HCT116 (cell line): ENCODE results near the gene YKT6. TPM values are rescaled to one million over a fixed set of nuclear protein-coding genes. Genes with fewer than 3 reads are reported as not detected.

ENCODE experiments used
- ATAC-seq: fragments of 200-7000 bp; cut with Tn5 transposase; 2 replicates; pipeline ENCODE4 v1.9.1; 2020; ENCODE audit warnings: mild to moderate bottlenecking, moderate library complexity
- BruUV-seq: library from RNA; stranded (reverse); fragments of 400-500 nt; replicated peaks from 2 replicates; lab custom pipeline; 2021; lab: Mats Ljungman, UMichigan
- CTCF ChIA-PET: fragments of 300-600 bp; sonication (Branson Sonifier 250); formaldehyde crosslinking; loops from one replicate; lab custom pipeline; 2021; ENCODE audit warnings: antibody characterized with exemption; lab: Charles Lee
- POLR2A ChIA-PET: fragments of 300-600, 350-600 bp; sonication (Branson Sonifier 250); formaldehyde crosslinking; loops from one replicate; lab custom pipeline; 2021; ENCODE audit warnings: antibody characterized with exemption; lab: Charles Lee
- RAD21 ChIA-PET, 2 experiments: fragments of 300-600 bp; sonication (Branson Sonifier 250); formaldehyde crosslinking; loops; one replicate each; lab custom pipeline; 2023; ENCODE audit warnings: low total read pairs in 2 of 2; ENCODE audit not compliant: uncharacterized antibody in 2 of 2, unreplicated experiment in 2 of 2, low non-redundant PET in 1 of 2; lab: Charles Lee
- DNase-seq: peaks from one replicate; pipeline ENCODE4 v3.0.0-alpha.2; 2010; ENCODE audit warnings: low read depth, low spot score
- H2AFZ ChIP-seq: fragments of 200-600 bp; shearing (Covaris generic), sonication (generic); 2 replicates; pipeline ENCODE4 v1.6.1; 2017; ENCODE audit warnings: low read depth, mixed run types, mixed read lengths, antibody characterized with exemption, low read length; ENCODE audit not compliant: poor library complexity, severe bottlenecking
- H3K27ac ChIP-seq: 2 replicates; pipeline ENCODE4 v1.5.1; 2012; ENCODE audit warnings: low read depth, low read length
- H3K27me3 ChIP-seq: fragments of 200-600 bp; sonication (generic); 2 replicates; pipeline ENCODE4 v1.6.1; 2016; ENCODE audit warnings: mixed run types, low read length, mixed read lengths; ENCODE audit not compliant: insufficient read depth
- H3K36me3 ChIP-seq, 2 experiments: fragments of 200-500 bp in 1 of 2; fragments of 200-600 bp in 1 of 2; sonication (Bioruptor generic) in 1 of 2; sonication (generic) in 1 of 2; 2 replicates each; pipeline versions ENCODE4 v1.5.1 to v1.6.1; 2014 to 2016; ENCODE audit warnings: low read length in 2 of 2, inconsistent platforms in 1 of 2, mixed read lengths in 1 of 2, mixed run types in 1 of 2; ENCODE audit not compliant: insufficient read depth in 2 of 2, control insufficient read depth in 1 of 2
- H3K4me1 ChIP-seq, 2 experiments: fragments of 200-600 bp in 1 of 2; sonication (generic) in 1 of 2; 2 replicates each; pipeline versions ENCODE4 v1.5.1 to v1.6.1; 2012 to 2017; ENCODE audit warnings: low read length in 2 of 2, inconsistent platforms in 1 of 2, mild to moderate bottlenecking in 1 of 2, mixed read lengths in 1 of 2, mixed run types in 1 of 2, moderate library complexity in 1 of 2; ENCODE audit not compliant: insufficient read depth in 2 of 2, control insufficient read depth in 1 of 2
- H3K4me2 ChIP-seq: fragments of 200-600 bp; sonication (generic); 2 replicates; pipeline ENCODE4 v1.6.1; 2017; ENCODE audit warnings: mixed run types, low read length, mixed read lengths
- H3K4me3 ChIP-seq, 2 experiments: fragments of 200-600 bp in 1 of 2; sonication (generic) in 1 of 2; replicated peaks in 1 of 2; 2 replicates each; pipeline ENCODE4 v1.5.1; 2011 to 2016; ENCODE audit warnings: low read length in 2 of 2, control low read depth in 1 of 2, low read depth in 1 of 2, mild to moderate bottlenecking in 1 of 2, mixed read lengths in 1 of 2, mixed run types in 1 of 2
- H3K79me2 ChIP-seq: fragments of 200-600 bp; sonication (generic); 2 replicates; pipeline ENCODE4 v1.6.1; 2017; ENCODE audit warnings: mild to moderate bottlenecking, mixed run types, low read length, moderate library complexity, mixed read lengths; ENCODE audit not compliant: insufficient read depth
- H3K9ac ChIP-seq: fragments of 200-600 bp; sonication (generic); 2 replicates; pipeline ENCODE4 v1.6.1; 2016; ENCODE audit warnings: low read length, mixed read lengths
- H3K9me2 ChIP-seq: fragments of 200-600 bp; sonication (generic), shearing (Covaris generic); 2 replicates; pipeline ENCODE4 v1.6.1; 2017; ENCODE audit warnings: mixed run types, mild to moderate bottlenecking, moderate library complexity; ENCODE audit not compliant: insufficient read depth
- H3K9me3 ChIP-seq, 2 experiments: fragments of 200-500 bp in 1 of 2; fragments of 200-600 bp in 1 of 2; sonication (Bioruptor generic) in 1 of 2; sonication (generic) in 1 of 2; 2 replicates each; pipeline ENCODE4 v1.6.1; 2014 to 2017; ENCODE audit warnings: low read length in 2 of 2, mixed read lengths in 2 of 2, inconsistent platforms in 1 of 2, low read depth in 1 of 2, mild to moderate bottlenecking in 1 of 2, mixed run types in 1 of 2, moderate library complexity in 1 of 2; ENCODE audit not compliant: control insufficient read depth in 1 of 2, insufficient read depth in 1 of 2
- H4K20me1 ChIP-seq: fragments of 200-600 bp; sonication (generic), shearing (Covaris generic); 2 replicates; pipeline ENCODE4 v1.6.1; 2017; ENCODE audit warnings: mixed run types, mild to moderate bottlenecking, moderate library complexity; ENCODE audit not compliant: insufficient read depth
- CEBPB ChIP-seq: IDR thresholded peaks from 2 replicates; pipeline ENCODE4 v1.6.1; 2012; ENCODE audit warnings: low read depth
- EGR1 ChIP-seq: IDR thresholded peaks from 2 replicates; pipeline ENCODE4 v1.6.1; 2012; ENCODE audit warnings: low read depth
- ELF1 ChIP-seq: IDR thresholded peaks from 2 replicates; pipeline ENCODE4 v1.6.1; 2012; ENCODE audit warnings: low read depth, borderline replicate concordance
- EZH2phosphoT487 ChIP-seq: fragments of 200-600 bp; IDR thresholded peaks from 2 replicates; pipeline ENCODE4 v1.6.1; 2018; ENCODE audit warnings: antibody characterized with exemption, borderline replicate concordance
- FOSL1 ChIP-seq: IDR thresholded peaks from 2 replicates; pipeline ENCODE4 v1.6.1; 2012; ENCODE audit warnings: low read depth
- JUND ChIP-seq: IDR thresholded peaks from 2 replicates; pipeline ENCODE4 v1.6.1; 2012
- POLR2A ChIP-seq: IDR thresholded peaks from 2 replicates; pipeline ENCODE4 v1.7.0; 2011; ENCODE audit warnings: borderline replicate concordance; ENCODE audit not compliant: insufficient read depth, insufficient read length; ENCODE audit errors: extremely low read depth
- SRF ChIP-seq: IDR thresholded peaks from 2 replicates; pipeline ENCODE4 v1.6.1; 2012; ENCODE audit warnings: low read depth
- TCF7L2 ChIP-seq: IDR thresholded peaks from 2 replicates; pipeline ENCODE4 v1.7.0; 2011; ENCODE audit warnings: borderline replicate concordance, inconsistent platforms; ENCODE audit not compliant: insufficient read depth, insufficient read length; ENCODE audit errors: extremely low read depth
- YY1 ChIP-seq: IDR thresholded peaks from 2 replicates; pipeline ENCODE4 v1.6.1; 2011; ENCODE audit warnings: low read length, low read depth, moderate library complexity, mild to moderate bottlenecking; ENCODE audit not compliant: insufficient replicate concordance; ENCODE audit errors: extremely low read depth
- ZFX ChIP-seq: fragments of 450-650 bp; IDR thresholded peaks from 2 replicates; pipeline ENCODE4 v1.6.1; 2017
- ZNF274 ChIP-seq: fragments of 200-500 bp; sonication (Bioruptor generic); IDR thresholded peaks from 2 replicates; pipeline ENCODE4 v1.6.1; 2014; ENCODE audit warnings: mild to moderate bottlenecking, low read depth, low read length, inconsistent platforms
- intact Hi-C: fragments of 100-400 bp; cut with micrococcal nuclease; formaldehyde crosslinking; loops from 2 replicates; pipeline ENCODE4 v1.10.0; 2022
- total RNA-seq: library from RNA; stranded (reverse); gene quantifications from one replicate; pipeline ENCODE4 v1.2.1, GENCODE V29; 2021; ENCODE audit not compliant: unreplicated experiment
- TF ChIP-seq, protein P1 (sequence below): IDR thresholded peaks from 2 replicates; pipeline ENCODE4 v1.6.1; 2012; ENCODE audit warnings: low read depth
- TF ChIP-seq, protein P2 (sequence below): IDR thresholded peaks from 2 replicates; pipeline ENCODE4 v1.6.1; 2012
- TF ChIP-seq, protein P3 (sequence below): IDR thresholded peaks from 2 replicates; pipeline ENCODE4 v1.6.1; 2011; ENCODE audit warnings: mild to moderate bottlenecking, low read length, moderate library complexity; ENCODE audit not compliant: insufficient replicate concordance; ENCODE audit errors: extremely low read depth
- TF ChIP-seq, protein P4 (sequence below): IDR thresholded peaks from 2 replicates; pipeline ENCODE4 v1.6.1; 2012

The YKT6 gene
- total RNA-seq, 1 experiment from 2014 or later, result 84.8 TPM

DNA sequence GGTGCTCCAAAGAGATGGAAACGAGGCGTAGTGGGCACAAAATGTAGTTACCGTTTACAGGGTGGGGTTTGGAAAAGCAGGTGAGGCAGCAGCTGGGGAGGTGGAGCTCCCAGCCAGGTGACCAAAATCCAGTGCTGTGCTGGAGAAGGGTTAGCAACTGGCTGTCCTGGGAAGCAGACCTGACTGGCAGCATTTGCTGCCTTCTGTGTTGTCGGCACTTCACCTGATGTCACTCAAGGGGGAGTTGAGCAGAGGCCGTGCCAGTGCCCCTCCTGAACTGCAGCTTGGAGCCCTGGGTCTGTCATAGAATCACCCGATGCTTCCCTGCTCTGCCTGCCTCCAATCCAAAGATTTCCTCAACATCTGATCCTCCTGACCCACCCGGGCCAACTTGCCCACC lies 24.3 kb upstream of the YKT6 start:
- H3K9me3 ChIP-seq, result no peaks in the 10 kb centered on the region
- H3K9ac ChIP-seq, result no peak overlapping the region
- TF ChIP-seq CEBPB (no peak), FOSL1 (no peak), POLR2A (no peak), JUND (no peak), ELF1 (no peak), TCF7L2 (no peak), EGR1 (no peak), EZH2phosphoT487 (no peak), YY1 (no peak), SRF (no peak), ZNF274 (no peak), ZFX (no peak)
- TF ChIP-seq, protein P1, sequence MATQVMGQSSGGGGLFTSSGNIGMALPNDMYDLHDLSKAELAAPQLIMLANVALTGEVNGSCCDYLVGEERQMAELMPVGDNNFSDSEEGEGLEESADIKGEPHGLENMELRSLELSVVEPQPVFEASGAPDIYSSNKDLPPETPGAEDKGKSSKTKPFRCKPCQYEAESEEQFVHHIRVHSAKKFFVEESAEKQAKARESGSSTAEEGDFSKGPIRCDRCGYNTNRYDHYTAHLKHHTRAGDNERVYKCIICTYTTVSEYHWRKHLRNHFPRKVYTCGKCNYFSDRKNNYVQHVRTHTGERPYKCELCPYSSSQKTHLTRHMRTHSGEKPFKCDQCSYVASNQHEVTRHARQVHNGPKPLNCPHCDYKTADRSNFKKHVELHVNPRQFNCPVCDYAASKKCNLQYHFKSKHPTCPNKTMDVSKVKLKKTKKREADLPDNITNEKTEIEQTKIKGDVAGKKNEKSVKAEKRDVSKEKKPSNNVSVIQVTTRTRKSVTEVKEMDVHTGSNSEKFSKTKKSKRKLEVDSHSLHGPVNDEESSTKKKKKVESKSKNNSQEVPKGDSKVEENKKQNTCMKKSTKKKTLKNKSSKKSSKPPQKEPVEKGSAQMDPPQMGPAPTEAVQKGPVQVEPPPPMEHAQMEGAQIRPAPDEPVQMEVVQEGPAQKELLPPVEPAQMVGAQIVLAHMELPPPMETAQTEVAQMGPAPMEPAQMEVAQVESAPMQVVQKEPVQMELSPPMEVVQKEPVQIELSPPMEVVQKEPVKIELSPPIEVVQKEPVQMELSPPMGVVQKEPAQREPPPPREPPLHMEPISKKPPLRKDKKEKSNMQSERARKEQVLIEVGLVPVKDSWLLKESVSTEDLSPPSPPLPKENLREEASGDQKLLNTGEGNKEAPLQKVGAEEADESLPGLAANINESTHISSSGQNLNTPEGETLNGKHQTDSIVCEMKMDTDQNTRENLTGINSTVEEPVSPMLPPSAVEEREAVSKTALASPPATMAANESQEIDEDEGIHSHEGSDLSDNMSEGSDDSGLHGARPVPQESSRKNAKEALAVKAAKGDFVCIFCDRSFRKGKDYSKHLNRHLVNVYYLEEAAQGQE, result no peak
- TF ChIP-seq, protein P2, sequence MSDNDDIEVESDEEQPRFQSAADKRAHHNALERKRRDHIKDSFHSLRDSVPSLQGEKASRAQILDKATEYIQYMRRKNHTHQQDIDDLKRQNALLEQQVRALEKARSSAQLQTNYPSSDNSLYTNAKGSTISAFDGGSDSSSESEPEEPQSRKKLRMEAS, result no peak
- TF ChIP-seq, protein P3, sequence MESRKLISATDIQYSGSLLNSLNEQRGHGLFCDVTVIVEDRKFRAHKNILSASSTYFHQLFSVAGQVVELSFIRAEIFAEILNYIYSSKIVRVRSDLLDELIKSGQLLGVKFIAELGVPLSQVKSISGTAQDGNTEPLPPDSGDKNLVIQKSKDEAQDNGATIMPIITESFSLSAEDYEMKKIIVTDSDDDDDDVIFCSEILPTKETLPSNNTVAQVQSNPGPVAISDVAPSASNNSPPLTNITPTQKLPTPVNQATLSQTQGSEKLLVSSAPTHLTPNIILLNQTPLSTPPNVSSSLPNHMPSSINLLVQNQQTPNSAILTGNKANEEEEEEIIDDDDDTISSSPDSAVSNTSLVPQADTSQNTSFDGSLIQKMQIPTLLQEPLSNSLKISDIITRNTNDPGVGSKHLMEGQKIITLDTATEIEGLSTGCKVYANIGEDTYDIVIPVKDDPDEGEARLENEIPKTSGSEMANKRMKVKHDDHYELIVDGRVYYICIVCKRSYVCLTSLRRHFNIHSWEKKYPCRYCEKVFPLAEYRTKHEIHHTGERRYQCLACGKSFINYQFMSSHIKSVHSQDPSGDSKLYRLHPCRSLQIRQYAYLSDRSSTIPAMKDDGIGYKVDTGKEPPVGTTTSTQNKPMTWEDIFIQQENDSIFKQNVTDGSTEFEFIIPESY, result no peak
- TF ChIP-seq, protein P4, sequence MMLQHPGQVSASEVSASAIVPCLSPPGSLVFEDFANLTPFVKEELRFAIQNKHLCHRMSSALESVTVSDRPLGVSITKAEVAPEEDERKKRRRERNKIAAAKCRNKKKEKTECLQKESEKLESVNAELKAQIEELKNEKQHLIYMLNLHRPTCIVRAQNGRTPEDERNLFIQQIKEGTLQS, result no peak
- no peaks in the 10 kb centered on the region for H3K36me3 ChIP-seq
- DNase-seq (no peak), ATAC-seq (no peak)
- no peaks in the 10 kb centered on the region for H4K20me1 ChIP-seq
- H3K4me3 ChIP-seq, result no peak overlapping the region
- ChIA-PET CTCF (no interaction called here), POLR2A (no interaction called here), RAD21 (no interaction called here)
- H3K4me1 ChIP-seq, result peaks cover 10 to 11% of the 10 kb centered on the region in 2 experiments
- no TSS peak for BruUV-seq
- 0 out of 2 replicates have a peak, but pooled peaks cover 5% of the 10 kb centered on the region for H3K27me3 ChIP-seq
- no peak overlapping the region for H3K27ac ChIP-seq
- intact Hi-C loops, result no loop called here
- no peaks in the 10 kb centered on the region for H3K9me2 ChIP-seq
- H3K4me2 ChIP-seq, result no peak overlapping the region
- H3K79me2 ChIP-seq, result no peaks in the 10 kb centered on the region
- H2AFZ ChIP-seq, result no peak overlapping the region
